GM18951 (cell line): Measurements from ENCODE around the gene ZNF549.

ENCODE experiments used
- POLR2A ChIP-seq: IDR thresholded peaks from 4 replicates; pipeline ENCODE4 v1.6.1; 2011; ENCODE audit warnings: mild to moderate bottlenecking; ENCODE audit not compliant: insufficient read length, insufficient read depth; ENCODE audit errors: extremely low read depth
- in situ Hi-C: fragments of 300-500 bp; cut with MboI; formaldehyde crosslinking; loops from one replicate; pipeline ENCODE4 v1.12.0; 2022; ENCODE audit warnings: low sequenced_read_pairs, mixed read lengths, inconsistent platforms; ENCODE audit not compliant: unreplicated experiment

ZNF549 gene

DNA sequence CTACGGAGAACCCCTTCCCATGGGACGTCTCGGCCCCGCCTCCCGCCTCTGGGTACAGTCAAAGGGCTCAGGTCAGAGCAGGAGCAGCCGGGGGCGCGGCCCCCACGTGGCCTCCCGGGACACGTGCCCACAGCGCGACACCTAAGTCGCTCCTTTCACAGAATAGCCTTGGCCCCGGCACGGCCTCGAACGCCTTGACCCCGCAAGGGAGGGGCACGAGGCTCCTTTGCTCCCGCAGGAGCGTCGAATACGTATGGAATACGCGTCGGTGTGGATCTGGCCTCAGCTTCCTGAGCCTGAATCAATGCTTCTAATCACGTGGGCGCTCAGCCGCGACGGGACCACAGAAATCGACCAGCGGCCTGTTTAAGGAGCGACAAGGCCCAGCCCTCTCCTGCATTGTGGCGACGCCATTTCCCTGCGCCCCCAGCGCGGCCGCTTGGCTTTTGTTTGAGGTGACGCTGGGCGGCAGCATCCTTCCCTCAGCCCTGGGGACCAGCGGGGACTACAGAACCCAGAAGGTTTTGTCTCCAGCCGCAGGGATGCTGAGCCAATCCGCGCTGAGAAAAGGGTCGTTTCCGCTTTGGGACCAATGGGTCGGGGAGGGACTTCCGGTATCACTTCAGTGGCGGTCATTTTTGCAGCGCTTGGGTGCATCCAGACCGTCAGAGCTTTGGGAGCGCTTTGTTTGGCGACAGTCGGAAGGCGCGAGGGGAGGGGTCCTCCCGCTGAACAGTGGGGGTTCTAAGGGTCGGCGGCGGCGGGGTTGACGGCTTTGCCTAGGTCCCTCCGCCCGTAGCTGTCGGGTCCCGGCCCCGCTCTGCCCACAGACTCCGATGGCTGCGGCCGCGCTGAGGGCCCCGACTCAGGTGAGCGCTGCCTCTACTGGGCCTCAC lies 56.6 kb downstream of the ZNF549 start, which contains the start of gene ZIK1:
Gene ZIK1 (plus strand): TSS at position 625 of the 896 bp plus-strand sequence. CDS start 212 bp downstream, at position 837.
- in situ Hi-C loops, result no loop called here
- TF ChIP-seq POLR2A, result peak; percentile 29

DNA sequence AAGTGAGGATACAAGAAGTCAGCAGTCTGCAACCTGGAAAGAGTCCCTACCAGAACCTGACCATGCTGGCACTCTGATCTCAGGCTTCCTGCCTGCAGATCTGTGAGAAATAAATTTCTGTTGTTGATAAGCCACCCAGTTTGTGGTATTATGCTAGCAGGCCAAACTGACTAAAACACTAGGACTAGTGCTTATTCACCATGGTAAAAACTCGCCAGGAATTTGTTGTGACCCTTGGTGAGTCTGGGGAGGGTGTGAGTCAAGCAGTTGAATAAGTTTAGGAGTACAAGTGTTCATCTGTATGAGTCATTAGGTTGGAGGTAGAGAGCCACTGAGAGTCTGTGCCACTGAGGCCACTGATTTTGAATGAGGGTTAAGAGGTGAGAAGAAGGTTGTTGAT lies 60.4 kb downstream of the ZNF549 start:
- no peak for TF ChIP-seq POLR2A
- in situ Hi-C loops, result no loop called here

GRCh38 chr19:57599377-57599760 lies 72.2 kb downstream of the ZNF549 start:
- TF ChIP-seq POLR2A, result no peak
- in situ Hi-C loops, result no loop called here

DNA sequence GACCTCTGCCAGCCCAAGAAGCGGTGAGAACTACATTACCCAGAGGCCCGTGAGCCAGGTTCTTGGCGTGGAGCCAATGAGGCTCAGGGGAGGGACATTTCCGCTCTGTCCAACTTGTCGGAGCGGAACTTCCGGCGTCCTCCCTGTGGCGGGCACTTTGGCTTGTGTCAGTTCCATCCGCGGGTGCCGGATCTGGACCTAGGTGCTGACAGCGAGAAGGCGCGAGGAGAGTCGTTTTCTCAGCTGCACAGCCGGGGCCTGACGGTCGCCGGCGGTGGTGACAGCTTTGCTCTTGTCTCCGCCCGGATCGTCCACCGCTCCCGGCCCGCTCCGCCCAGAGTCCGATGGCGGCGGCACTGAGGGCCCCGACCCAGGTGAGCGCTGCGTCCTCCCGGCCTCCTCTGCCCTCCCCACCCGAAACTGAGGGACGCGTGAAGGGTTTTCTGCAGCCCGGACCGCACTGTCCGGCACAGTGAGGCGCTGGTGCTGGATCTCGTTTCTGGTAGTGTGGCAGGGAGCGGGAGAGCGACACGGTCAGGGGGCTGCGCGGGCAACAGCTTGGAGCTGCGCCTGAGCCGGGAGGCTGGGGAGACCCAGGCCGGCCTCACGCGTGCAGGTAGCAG lies 72.7 kb downstream of the ZNF549 start, which contains the start of gene ZNF530:
Gene ZNF530 (plus strand): TSS at position 125 of the 623 bp plus-strand sequence. CDS start 4,461 bp downstream, outside the sequence.
- in situ Hi-C loops, result no loop called here
- peak; percentile 55 for TF ChIP-seq POLR2A

GRCh38 chr19:57606931-57607330 lies 79.8 kb downstream of the ZNF549 start:
- TF ChIP-seq POLR2A, result no peak
- in situ Hi-C loops, result no loop called here
